ENCODE data around the gene CPT1C. TPM values are rescaled to one million over a fixed set of nuclear protein-coding genes. Genes with fewer than 3 reads are reported as not detected.

The CPT1C gene
- total and polyA plus RNA-seq, 2 of the 8 experiments (the other 6 are each of a cell fraction or from before 2014, with no cell fraction given), result 79.6 to 91.8 TPM

GRCh38 chr19:49677231-49677900 is 13.6 kb upstream of the CPT1C start, which contains the start of gene PRMT1 (continued):
- TF ChIP-seq ATF3 (IDR thresholded peaks at IDR 0.05; ENCODE audit: insufficient read depth, low read depth, low read length) (no peak), TAF1 (IDR thresholded peaks at IDR 0.05; ENCODE audit: low read depth, low read length) (peak; percentile 90), ASH2L (IDR thresholded peaks at IDR 0.05; ENCODE audit: low read length) (peak; percentile 43), SP2 (IDR thresholded peaks at IDR 0.05; ENCODE audit: low read length) (no peak), RXRA (IDR thresholded peaks at IDR 0.05; ENCODE audit: insufficient read depth, low read depth, low read length) (no peak), HDAC2 (IDR thresholded peaks at IDR 0.05; ENCODE audit: borderline replicate concordance in 1 of 2, low read depth in 2 of 2, low read length in 2 of 2) (no peak; a peak in 1 of 4 replicates), POLR2AphosphoS5 (IDR thresholded peaks at IDR 0.05; ENCODE audit: low read depth, low read length) (peak; percentile 95), SUZ12 (IDR thresholded peaks at IDR 0.05; ENCODE audit: low read length) (no peak), TCF12 (IDR thresholded peaks at IDR 0.05; ENCODE audit: low read depth, low read length) (no peak), BRCA1 (IDR thresholded peaks at IDR 0.05; ENCODE audit: low read depth, low read length) (peak; percentile 38; the same call in 1 of the 2 replicates), KDM4A (IDR thresholded peaks at IDR 0.05; ENCODE audit: low read depth, low read length, severe bottlenecking) (peak; percentile 37), NANOG (IDR thresholded peaks at IDR 0.05; ENCODE audit: insufficient read depth, low read depth, low read length, poor library complexity, severe bottlenecking) (no peak), CEBPB (IDR thresholded peaks at IDR 0.05; ENCODE audit: low read depth, low read length) (no peak), CTBP2 (IDR thresholded peaks at IDR 0.05; ENCODE audit: borderline replicate concordance, insufficient read depth, insufficient read length, low read length) (no peak), GABPA (IDR thresholded peaks at IDR 0.05; ENCODE audit: borderline replicate concordance, insufficient read depth, low read length) (no peak), SIN3A (conservative IDR thresholded peaks at IDR 0.05 in 1 of 2, IDR thresholded peaks at IDR 0.05 in 1 of 2; ENCODE audit: low read depth in 1 of 2, low read length in 2 of 2) (peak; percentile 61 to 78; a peak in 2 of 4 replicates), POLR2A (IDR thresholded peaks at IDR 0.05; ENCODE audit: control extremely low read depth in 1 of 2, low read depth in 2 of 2, low read length in 2 of 2) (peak; percentile 98), CBX8 (IDR thresholded peaks at IDR 0.05; ENCODE audit: borderline replicate concordance, low read depth, low read length) (no peak), ATF2 (IDR thresholded peaks at IDR 0.05; ENCODE audit: low read length) (no peak; the same call in 1 of the 2 replicates), SRF (IDR thresholded peaks at IDR 0.05; ENCODE audit: low read depth, low read length) (no peak), NRF1 (IDR thresholded peaks at IDR 0.05; ENCODE audit: low read depth, low read length) (no peak), ZNF274 (IDR thresholded peaks at IDR 0.05; ENCODE audit: borderline replicate concordance, extremely low read depth, low read length) (no peak), SIX5 (IDR thresholded peaks at IDR 0.05; ENCODE audit: low read depth, low read length) (no peak)

Data from H1 (cell line).